ENCODE results near the gene SCLY.

- TF ChIP-seq CTCF (IDR thresholded peaks at IDR 0.05) (no peak), ZFX (IDR thresholded peaks at IDR 0.05; ENCODE audit: borderline replicate concordance) (no peak)
Observed at GRCh38 chr2:238131761-238132462, 71.1 kb downstream of the SCLY start.
